PC-9 (cell line): Measurements from ENCODE around the gene HTRA3.

Source experiments
- EZH2 ChIP-seq: fragments of 200-600 bp; sonication (generic); IDR thresholded peaks from 2 replicates; pipeline ENCODE4 v1.8.0; 2017; ENCODE audit warnings: antibody characterized with exemption, low read depth
- TF ChIP-seq, protein P1 (sequence below): fragments of 200-600 bp; sonication (generic); conservative IDR thresholded peaks from 2 replicates; pipeline ENCODE4 v1.6.1; 2017; ENCODE audit warnings: mixed run types, antibody characterized with exemption, mild to moderate bottlenecking, moderate library complexity

DNA sequence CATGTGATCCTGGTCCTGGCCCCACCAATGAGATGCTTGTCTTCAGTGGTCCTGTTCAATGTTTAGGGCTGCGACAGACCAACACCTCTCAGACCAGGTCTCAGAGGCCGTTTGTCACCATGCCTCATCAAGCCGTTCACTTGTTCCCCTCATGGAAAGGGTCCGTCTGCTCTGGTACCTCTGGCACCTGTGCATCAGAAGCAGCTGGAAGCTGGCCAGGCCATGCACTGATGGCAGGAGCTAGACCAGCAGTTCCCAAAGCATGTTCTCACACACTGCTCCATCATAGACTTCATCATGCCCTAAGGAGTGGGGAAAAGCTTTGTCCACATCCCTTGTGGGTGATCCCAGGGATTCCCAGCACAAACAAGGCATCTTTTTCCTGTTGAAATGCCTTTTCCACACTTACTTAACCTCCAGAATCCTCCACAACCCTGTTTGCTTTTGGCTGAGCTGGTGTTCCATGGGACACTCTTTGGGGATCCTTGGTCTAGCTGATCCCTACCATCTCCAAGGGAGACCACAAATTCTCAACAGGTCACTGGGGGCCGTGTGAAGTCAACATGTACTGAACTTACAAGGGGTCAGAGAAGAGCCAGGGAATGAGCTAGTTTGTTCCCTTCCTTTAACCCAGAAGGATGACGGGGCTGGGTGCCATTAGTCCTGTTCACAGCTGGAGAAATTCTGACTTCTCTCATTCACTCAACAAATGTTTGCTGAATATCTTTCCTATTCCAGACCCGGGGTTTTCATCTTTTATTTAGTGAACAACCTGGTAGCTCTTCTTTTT is 48.7 kb upstream of the HTRA3 start:
- TF ChIP-seq, protein P1, sequence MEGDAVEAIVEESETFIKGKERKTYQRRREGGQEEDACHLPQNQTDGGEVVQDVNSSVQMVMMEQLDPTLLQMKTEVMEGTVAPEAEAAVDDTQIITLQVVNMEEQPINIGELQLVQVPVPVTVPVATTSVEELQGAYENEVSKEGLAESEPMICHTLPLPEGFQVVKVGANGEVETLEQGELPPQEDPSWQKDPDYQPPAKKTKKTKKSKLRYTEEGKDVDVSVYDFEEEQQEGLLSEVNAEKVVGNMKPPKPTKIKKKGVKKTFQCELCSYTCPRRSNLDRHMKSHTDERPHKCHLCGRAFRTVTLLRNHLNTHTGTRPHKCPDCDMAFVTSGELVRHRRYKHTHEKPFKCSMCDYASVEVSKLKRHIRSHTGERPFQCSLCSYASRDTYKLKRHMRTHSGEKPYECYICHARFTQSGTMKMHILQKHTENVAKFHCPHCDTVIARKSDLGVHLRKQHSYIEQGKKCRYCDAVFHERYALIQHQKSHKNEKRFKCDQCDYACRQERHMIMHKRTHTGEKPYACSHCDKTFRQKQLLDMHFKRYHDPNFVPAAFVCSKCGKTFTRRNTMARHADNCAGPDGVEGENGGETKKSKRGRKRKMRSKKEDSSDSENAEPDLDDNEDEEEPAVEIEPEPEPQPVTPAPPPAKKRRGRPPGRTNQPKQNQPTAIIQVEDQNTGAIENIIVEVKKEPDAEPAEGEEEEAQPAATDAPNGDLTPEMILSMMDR: no peak
- TF ChIP-seq EZH2: no peak
